ENCODE measurements around the gene TTLL3. TPM values are rescaled to one million over a fixed set of nuclear protein-coding genes. Genes with fewer than 3 reads are reported as not detected.
A peak's percentile ranks its signal among the peaks of the same experiment; 100 is the strongest.
"Not testable (repeated sequence)": the region's sequence is repeated elsewhere in the genome, so short reads cannot be mapped to it uniquely, and the experiment has no call there.

The TTLL3 gene
- total RNA-seq, 2 experiments from 2014 or later = 51.1 to 55.3 TPM

- H3K27ac Mint-ChIP-seq = no peak overlapping the region
- no peaks in the 10 kb centered on the region for H3K9me3 Mint-ChIP-seq
- no peaks in the 10 kb centered on the region for H3K27me3 Mint-ChIP-seq
- ChIA-PET POLR2A (no interaction called here), CTCF (no interaction called here)
- H3K4me1 Mint-ChIP-seq = peaks cover 7% of the 10 kb centered on the region
- peaks cover 33% of the 10 kb centered on the region for H3K36me3 Mint-ChIP-seq (ENCODE audit: low read depth)
- DNase-seq = no peak
- no peak overlapping the region for H3K4me3 Mint-ChIP-seq
Observed at GRCh38 chr3:9834520-9835380, 24.7 kb downstream of the TTLL3 start.

GRCh38 chr3:9837701-9838582, 27.9 kb downstream of the TTLL3 start:
- peak overlapping the region; percentile 61 for H3K27ac Mint-ChIP-seq
- H3K36me3 Mint-ChIP-seq (ENCODE audit: low read depth) = peaks cover 39% of the 10 kb centered on the region
- no peaks in the 10 kb centered on the region for H3K27me3 Mint-ChIP-seq
- no peak overlapping the region for H3K4me3 Mint-ChIP-seq
- H3K4me1 Mint-ChIP-seq = peaks cover 10% of the 10 kb centered on the region
- POLR2A ChIA-PET = no interaction called here
- DNase-seq = no peak
- CTCF ChIA-PET = interaction anchor here (0.8 to 1.2 kb wide), 3 partner anchors 9 to 32 kb away, joined by 3 to 4 read pairs (median 3); no protein-coding TSS in a partner anchor
- H3K9me3 Mint-ChIP-seq = no peaks in the 10 kb centered on the region

- DNase-seq = no peak
- H3K4me1 Mint-ChIP-seq = peaks cover 14% of the 10 kb centered on the region
- peaks cover 39% of the 10 kb centered on the region for H3K36me3 Mint-ChIP-seq (ENCODE audit: low read depth)
- no peaks in the 10 kb centered on the region for H3K9me3 Mint-ChIP-seq
- CTCF ChIA-PET = interaction anchor here (0.6 kb wide), 1 partner anchor 53 kb away, joined by 3 read pairs; no protein-coding TSS in a partner anchor
- H3K27me3 Mint-ChIP-seq = no peaks in the 10 kb centered on the region
- no peak overlapping the region for H3K27ac Mint-ChIP-seq
- H3K4me3 Mint-ChIP-seq = no peak overlapping the region
- POLR2A ChIA-PET = no interaction called here
Observed at GRCh38 chr3:9838856-9839255, 28.8 kb downstream of the TTLL3 start.

- Mint-ChIP-seq H3K36me3 (ENCODE audit: low read depth) (peaks cover 24% of the 10 kb centered on the region), H3K9me3 (no peaks in the 10 kb centered on the region), H3K4me1 (peaks cover 25% of the 10 kb centered on the region), H3K27me3 (no peaks in the 10 kb centered on the region), H3K27ac (no peak overlapping the region), H3K4me3 (no peak overlapping the region)
- no peak for DNase-seq
- ChIA-PET CTCF (interaction anchor here (0.7 to 1.5 kb wide), 4 partner anchors 21 to 90 kb away, joined by 3 to 4 read pairs (median 4); no protein-coding TSS in a partner anchor), POLR2A (no interaction called here)
Observed at GRCh38 chr3:9841015-9841414, 31.0 kb downstream of the TTLL3 start.

- no peaks in the 10 kb centered on the region for H3K27me3 Mint-ChIP-seq
- peak within 1 kb of the TSS; percentile 89 for H3K27ac Mint-ChIP-seq
- CTCF ChIA-PET = interaction anchor here (0.8 to 1.7 kb wide), 4 partner anchors 9 to 89 kb away, joined by 3 to 6 read pairs (median 4); partner anchors contain the start of gene CRELD1
- POLR2A ChIA-PET = no interaction called here
- DNase-seq = peak; percentile 96
- H3K9me3 Mint-ChIP-seq = no peaks in the 10 kb centered on the region
- peak within 1 kb of the TSS; percentile 98 for H3K4me3 Mint-ChIP-seq
- H3K36me3 Mint-ChIP-seq (ENCODE audit: low read depth) = peaks cover 16% of the 10 kb centered on the region
- H3K4me1 Mint-ChIP-seq = peaks cover 29% of the 10 kb centered on the region
Observed at GRCh38 chr3:9843715-9844438, 33.8 kb downstream of the TTLL3 start, which contains the start of gene RPUSD3. TSS of gene RPUSD3 (minus strand) at chr3:9844008. CDS start at chr3:9843990, 18 bp downstream.

- Mint-ChIP-seq H3K9me3 (no peaks in the 10 kb centered on the region), H3K36me3 (ENCODE audit: low read depth) (peaks cover 10% of the 10 kb centered on the region), H3K27ac (peak overlapping the region; percentile 36), H3K27me3 (peaks cover 6% of the 10 kb centered on the region), H3K4me1 (peaks cover 29% of the 10 kb centered on the region), H3K4me3 (no peak overlapping the region)
- DNase-seq = no peak
- POLR2A ChIA-PET = no interaction called here
- CTCF ChIA-PET = interaction anchor here (1.5 to 2.0 kb wide), 2 partner anchors 8 to 10 kb away, joined by 3 to 6 read pairs; no protein-coding TSS in a partner anchor
Observed at GRCh38 chr3:9846231-9846630, 36.2 kb downstream of the TTLL3 start.

GRCh38 chr3:9846931-9847488, 36.9 kb downstream of the TTLL3 start:
- peaks cover 5% of the 10 kb centered on the region for H3K36me3 Mint-ChIP-seq (ENCODE audit: low read depth)
- peaks cover 26% of the 10 kb centered on the region for H3K4me1 Mint-ChIP-seq
- H3K27me3 Mint-ChIP-seq = peaks cover 13% of the 10 kb centered on the region
- no peaks in the 10 kb centered on the region for H3K9me3 Mint-ChIP-seq
- CTCF ChIA-PET = interaction anchor here (2.0 kb wide), 1 partner anchor 9 kb away, joined by 6 read pairs; no protein-coding TSS in a partner anchor
- DNase-seq = no peak
- POLR2A ChIA-PET = no interaction called here
- no peak overlapping the region for H3K27ac Mint-ChIP-seq
- no peak overlapping the region for H3K4me3 Mint-ChIP-seq

- Mint-ChIP-seq H3K4me1 (peaks cover 19% of the 10 kb centered on the region), H3K27me3 (peaks cover 13% of the 10 kb centered on the region)
- CTCF ChIA-PET = interaction anchor here (2.0 kb wide), 1 partner anchor 8 kb away, joined by 6 read pairs; no protein-coding TSS in a partner anchor
- H3K36me3 Mint-ChIP-seq (ENCODE audit: low read depth); H3K9me3 Mint-ChIP-seq; H3K4me3 Mint-ChIP-seq; POLR2A ChIA-PET; DNase-seq; H3K27ac Mint-ChIP-seq: not testable (repeated sequence)
Observed at GRCh38 chr3:9847870-9848269, 37.8 kb downstream of the TTLL3 start.

GRCh38 chr3:9848860-9849259, 38.8 kb downstream of the TTLL3 start:
- peaks cover 13% of the 10 kb centered on the region for H3K27me3 Mint-ChIP-seq
- H3K36me3 Mint-ChIP-seq (ENCODE audit: low read depth); H3K27ac Mint-ChIP-seq; POLR2A ChIA-PET; H3K9me3 Mint-ChIP-seq; H3K4me3 Mint-ChIP-seq: not testable (repeated sequence)
- peaks cover 19% of the 10 kb centered on the region for H3K4me1 Mint-ChIP-seq
- DNase-seq = peak; percentile 44
- CTCF ChIA-PET = interaction anchor here (0.6 to 1.3 kb wide), 5 partner anchors 9 to 52 kb away, joined by 3 to 5 read pairs (median 3); partner anchors contain the start of gene JAGN1

- POLR2A ChIA-PET; H3K9me3 Mint-ChIP-seq; H3K4me3 Mint-ChIP-seq; H3K4me1 Mint-ChIP-seq; H3K27ac Mint-ChIP-seq; DNase-seq; H3K36me3 Mint-ChIP-seq (ENCODE audit: low read depth): not testable (repeated sequence)
- peaks cover 13% of the 10 kb centered on the region for H3K27me3 Mint-ChIP-seq
- CTCF ChIA-PET = interaction anchor here (1.0 kb wide), 1 partner anchor 82 kb away, joined by 3 read pairs; no protein-coding TSS in a partner anchor
Observed at GRCh38 chr3:9851383-9851782, 41.3 kb downstream of the TTLL3 start.

GRCh38 chr3:9851926-9852325, 41.9 kb downstream of the TTLL3 start:
- CTCF ChIA-PET = interaction anchor here (1.5 kb wide), 1 partner anchor 342 kb away, joined by 3 read pairs; no protein-coding TSS in a partner anchor
- peaks cover 13% of the 10 kb centered on the region for H3K27me3 Mint-ChIP-seq
- H3K4me1 Mint-ChIP-seq; DNase-seq; POLR2A ChIA-PET; H3K27ac Mint-ChIP-seq; H3K36me3 Mint-ChIP-seq (ENCODE audit: low read depth); H3K9me3 Mint-ChIP-seq; H3K4me3 Mint-ChIP-seq: not testable (repeated sequence)

- Mint-ChIP-seq H3K27me3 (peaks cover 13% of the 10 kb centered on the region), H3K9me3 (no peaks in the 10 kb centered on the region), H3K36me3 (ENCODE audit: low read depth) (no peaks in the 10 kb centered on the region), H3K27ac (no peak overlapping the region), H3K4me1 (peaks cover 8% of the 10 kb centered on the region), H3K4me3 (no peak overlapping the region)
- POLR2A ChIA-PET = no interaction called here
- CTCF ChIA-PET = interaction anchor here (0.6 to 1.5 kb wide), 3 partner anchors 9 to 342 kb away, joined by 3 read pairs; partner anchors contain the start of gene RPUSD3
- DNase-seq = no peak
Observed at GRCh38 chr3:9852528-9852927, 42.5 kb downstream of the TTLL3 start.

All from activated CD4-positive, alpha-beta T cell treated with anti-CD3 and anti-CD28 coated beads, Interleukin-2, amount 10 ng/mL, durations not matched to agents 7 days and 5 days (primary cell).